ENCODE measurements around the gene SCUBE1. TPM values are rescaled to one million over a fixed set of nuclear protein-coding genes. Genes with fewer than 3 reads are reported as not detected.

The SCUBE1 gene
- total and polyA plus RNA-seq, 2 donors (not counting 3 experiments of a cell fraction or from before 2014, with no cell fraction given) = 0.07 TPM; not detected in 1

DNA sequence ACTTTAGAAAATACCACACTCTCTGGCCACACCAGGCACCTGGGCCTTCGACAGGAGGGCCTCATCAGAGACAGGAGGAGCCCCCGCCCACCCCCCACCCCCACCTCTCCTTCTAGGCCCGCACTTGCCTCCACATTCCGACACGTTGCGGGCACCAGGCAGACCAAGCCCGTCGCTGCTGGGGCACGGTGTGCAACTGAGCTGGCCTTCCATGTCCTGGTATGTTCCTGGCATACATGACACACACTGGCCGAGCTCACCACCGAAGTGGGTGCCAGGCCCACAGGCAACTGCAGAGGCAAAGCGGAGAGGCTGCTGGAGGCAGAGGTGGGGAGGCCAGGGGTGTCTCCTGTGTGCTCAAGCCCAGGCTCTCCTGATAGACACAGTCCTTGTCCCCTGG, 129.2 kb downstream of the SCUBE1 start:
- no peaks in the 10 kb centered on the region for H3K9me3 ChIP-seq (replicated peaks; ENCODE audit: control insufficient read depth, insufficient read depth, low read length)
- no peaks in the 10 kb centered on the region for H4K20me1 ChIP-seq (replicated peaks; ENCODE audit: control insufficient read depth, extremely low read depth, insufficient read depth, low read length)
- BruUV-seq (replicated peaks) = no TSS peak
- no peaks in the 10 kb centered on the region for H3K9me1 ChIP-seq (replicated peaks; ENCODE audit: control insufficient read depth, extremely low read depth, insufficient read depth, low read length)
- H3K9ac ChIP-seq (replicated peaks; ENCODE audit: extremely low read depth, insufficient read depth, low read length) = no peak overlapping the region
- H3K4me2 ChIP-seq (ENCODE audit: insufficient read depth, low read length) = no peak overlapping the region
- no peaks in the 10 kb centered on the region for H3K4me1 ChIP-seq (ENCODE audit: control insufficient read depth, extremely low read depth, insufficient read depth, low read length)
- ChIA-PET CTCF (interaction anchor here (0.9 kb wide), 1 partner anchor 16 kb away, joined by 3 read pairs; no protein-coding TSS in a partner anchor), POLR2A (no interaction called here)
- no peak overlapping the region for H3K27ac ChIP-seq (ENCODE audit: insufficient read depth, low read depth, low read length)
- TF ChIP-seq, protein P1, sequence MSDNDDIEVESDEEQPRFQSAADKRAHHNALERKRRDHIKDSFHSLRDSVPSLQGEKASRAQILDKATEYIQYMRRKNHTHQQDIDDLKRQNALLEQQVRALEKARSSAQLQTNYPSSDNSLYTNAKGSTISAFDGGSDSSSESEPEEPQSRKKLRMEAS (IDR thresholded peaks at IDR 0.05; ENCODE audit: insufficient read depth, insufficient read length) = no peak
- TF ChIP-seq, protein P2, sequence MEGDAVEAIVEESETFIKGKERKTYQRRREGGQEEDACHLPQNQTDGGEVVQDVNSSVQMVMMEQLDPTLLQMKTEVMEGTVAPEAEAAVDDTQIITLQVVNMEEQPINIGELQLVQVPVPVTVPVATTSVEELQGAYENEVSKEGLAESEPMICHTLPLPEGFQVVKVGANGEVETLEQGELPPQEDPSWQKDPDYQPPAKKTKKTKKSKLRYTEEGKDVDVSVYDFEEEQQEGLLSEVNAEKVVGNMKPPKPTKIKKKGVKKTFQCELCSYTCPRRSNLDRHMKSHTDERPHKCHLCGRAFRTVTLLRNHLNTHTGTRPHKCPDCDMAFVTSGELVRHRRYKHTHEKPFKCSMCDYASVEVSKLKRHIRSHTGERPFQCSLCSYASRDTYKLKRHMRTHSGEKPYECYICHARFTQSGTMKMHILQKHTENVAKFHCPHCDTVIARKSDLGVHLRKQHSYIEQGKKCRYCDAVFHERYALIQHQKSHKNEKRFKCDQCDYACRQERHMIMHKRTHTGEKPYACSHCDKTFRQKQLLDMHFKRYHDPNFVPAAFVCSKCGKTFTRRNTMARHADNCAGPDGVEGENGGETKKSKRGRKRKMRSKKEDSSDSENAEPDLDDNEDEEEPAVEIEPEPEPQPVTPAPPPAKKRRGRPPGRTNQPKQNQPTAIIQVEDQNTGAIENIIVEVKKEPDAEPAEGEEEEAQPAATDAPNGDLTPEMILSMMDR (IDR thresholded peaks at IDR 0.05; ENCODE audit: extremely low read depth in 1 of 2, insufficient read depth in 1 of 2, low read depth in 1 of 2, low read length in 2 of 2) = no peak
- TF ChIP-seq POLR2A (IDR thresholded peaks at IDR 0.05; ENCODE audit: low read depth, low read length) (no peak), GATA2 (IDR thresholded peaks at IDR 0.05; ENCODE audit: insufficient read depth, insufficient read length, low read depth, low read length) (no peak), POLR2AphosphoS5 (IDR thresholded peaks at IDR 0.05; ENCODE audit: insufficient read depth, low read depth, low read length) (no peak), MYC (IDR thresholded peaks at IDR 0.05; ENCODE audit: low read depth, low read length) (no peak), EZH2 (IDR thresholded peaks at IDR 0.05; ENCODE audit: borderline replicate concordance, low read depth, low read length, severe bottlenecking) (no peak), JUN (IDR thresholded peaks at IDR 0.05; ENCODE audit: borderline replicate concordance, insufficient read depth, insufficient read length, low read depth) (no peak)
- H2AFZ ChIP-seq (ENCODE audit: low read depth, low read length) = no peak overlapping the region
- H3K79me2 ChIP-seq (ENCODE audit: control insufficient read depth, insufficient read depth, low read length) = no peaks in the 10 kb centered on the region
- dilution Hi-C loops (cut with MboI; ENCODE audit: extremely low pct_ligation_motif_present, low sequenced_read_pairs) = no loop called here
- FAIRE-seq = no peak
- DNase-seq (ENCODE audit: low read depth, low spot score) = no peak
- no peaks in the 10 kb centered on the region for H3K27me3 ChIP-seq (ENCODE audit: control insufficient read depth in 2 of 2, insufficient read depth in 2 of 2, low read length in 2 of 2)
- H3K36me3 ChIP-seq (ENCODE audit: control insufficient read depth in 2 of 2, extremely low read depth in 1 of 2, insufficient read depth in 2 of 2, low read length in 2 of 2) = no peaks in the 10 kb centered on the region
- no peak overlapping the region for H3K4me3 ChIP-seq (replicated peaks in 1 of 3; ENCODE audit: insufficient read depth in 1 of 3, low read depth in 1 of 3, low read length in 3 of 3)
- intact Hi-C loops (cut with micrococcal nuclease) = no loop called here

Data from endothelial cell of umbilical vein (primary cell).